SHP77 treated with DMSO at 0.1 percent for 48 hours (cell line): Measurements from ENCODE around the gene PRKAG2.

Experiments used
- DNase-seq: peaks from one replicate; lab custom pipeline; 2025; lab: John Stamatoyannopoulos, UW

PRKAG2 gene

DNA sequence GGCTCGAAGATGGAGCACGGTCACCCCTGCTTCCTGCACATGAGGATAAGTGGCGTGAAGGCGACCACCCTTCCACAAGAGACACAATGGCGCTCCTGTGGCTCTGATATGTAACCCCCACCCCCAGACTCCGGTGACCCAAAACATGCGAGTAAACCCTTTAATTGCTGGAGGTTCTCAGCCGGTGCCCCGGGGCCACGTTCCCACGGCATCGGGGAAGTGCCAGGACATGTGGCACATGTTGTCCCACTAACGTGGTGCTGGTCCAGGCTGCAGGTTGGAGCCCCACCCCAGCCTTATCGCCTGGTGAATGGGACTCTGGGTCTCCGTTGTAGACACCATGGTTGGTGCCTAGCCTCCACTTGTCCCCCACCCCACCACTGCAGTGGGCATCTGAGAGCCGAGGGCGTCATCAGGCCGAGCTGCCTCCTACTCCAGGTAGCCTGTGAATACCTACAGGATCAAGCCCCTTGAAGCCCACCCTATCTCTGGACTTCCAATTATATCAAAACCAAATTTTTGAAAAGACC is 132.8 kb downstream of the PRKAG2 start:
- DNase-seq = no peak

DNA sequence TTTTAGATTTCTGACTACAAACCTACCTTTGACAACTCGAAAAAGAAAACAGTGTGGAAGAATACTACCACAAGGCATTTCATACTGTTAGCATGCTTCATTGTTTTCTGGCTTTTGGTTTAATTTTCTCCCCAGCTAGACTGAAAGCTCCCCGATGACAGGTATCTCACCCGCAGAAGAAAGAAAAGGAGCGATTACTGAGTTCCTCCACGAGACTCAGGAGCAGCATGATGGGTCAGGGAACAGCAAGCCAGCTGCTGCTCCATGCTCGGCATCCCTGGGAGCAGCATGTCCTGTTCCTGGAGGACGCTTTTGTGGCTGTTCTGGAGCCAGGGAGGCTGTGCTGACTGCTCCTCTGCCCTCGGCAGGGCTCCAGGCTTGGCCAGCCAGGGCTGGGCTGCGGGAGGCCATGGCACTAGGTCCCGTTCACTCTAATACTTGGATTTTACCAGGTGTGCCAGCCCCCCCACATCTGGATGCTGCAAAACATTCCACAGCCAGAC is 133.4 kb downstream of the PRKAG2 start:
- no peak for DNase-seq

DNA sequence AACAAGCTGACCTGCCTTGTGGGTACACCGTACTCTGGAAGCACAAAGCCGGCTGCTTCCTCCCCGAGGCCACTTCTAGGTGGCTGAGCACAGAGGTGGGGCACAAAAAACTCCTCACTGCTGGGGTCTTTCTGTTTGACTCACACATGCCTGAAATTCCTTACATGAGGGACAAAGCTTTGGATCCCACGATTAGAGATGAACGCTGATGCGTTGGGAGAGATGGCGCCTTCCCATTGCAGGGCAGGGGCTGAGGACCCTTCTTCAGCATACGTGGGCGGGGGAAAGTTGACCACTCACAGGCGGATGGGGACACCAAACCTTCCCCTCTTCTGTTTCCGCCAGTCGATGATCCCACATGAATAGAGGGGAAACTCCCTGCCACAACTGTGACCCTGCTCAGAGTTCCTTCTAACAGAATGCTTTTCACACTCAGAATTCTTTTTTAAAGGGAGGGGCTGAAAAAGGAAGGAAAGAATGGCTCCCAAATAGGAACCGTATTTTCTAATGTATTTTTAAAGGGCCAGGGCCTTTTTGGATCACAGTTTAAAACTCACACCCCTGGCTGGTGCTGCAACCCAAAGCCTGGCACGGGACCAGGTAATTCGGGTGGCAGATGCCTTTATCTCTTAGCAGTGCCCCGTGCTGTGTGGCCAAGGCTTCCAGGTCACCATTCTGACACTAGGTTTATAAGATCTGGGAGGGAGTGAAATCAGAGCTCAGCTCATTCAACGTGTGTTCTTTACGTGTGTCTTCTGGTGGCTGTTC is 134.0 kb downstream of the PRKAG2 start:
- DNase-seq = no peak

DNA sequence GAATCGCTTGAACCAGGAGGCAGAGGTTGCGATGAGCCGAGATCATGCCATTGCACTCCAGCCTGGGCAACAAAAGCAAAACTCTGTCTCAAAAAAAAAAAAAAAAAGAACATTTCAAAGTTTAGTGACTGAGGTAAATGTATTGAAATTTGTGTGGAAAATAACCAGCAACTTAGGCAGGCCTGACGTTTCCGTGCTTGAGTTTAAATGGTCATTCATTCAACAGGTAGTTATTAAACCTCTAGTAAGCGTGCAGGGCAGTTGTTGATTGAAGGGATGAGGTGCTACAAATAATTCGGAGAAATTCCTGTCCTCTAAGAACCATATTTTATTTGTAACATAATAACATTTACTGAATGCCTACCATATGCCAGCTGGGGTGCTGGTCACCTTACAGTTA is 135.3 kb downstream of the PRKAG2 start:
- no peak for DNase-seq

DNA sequence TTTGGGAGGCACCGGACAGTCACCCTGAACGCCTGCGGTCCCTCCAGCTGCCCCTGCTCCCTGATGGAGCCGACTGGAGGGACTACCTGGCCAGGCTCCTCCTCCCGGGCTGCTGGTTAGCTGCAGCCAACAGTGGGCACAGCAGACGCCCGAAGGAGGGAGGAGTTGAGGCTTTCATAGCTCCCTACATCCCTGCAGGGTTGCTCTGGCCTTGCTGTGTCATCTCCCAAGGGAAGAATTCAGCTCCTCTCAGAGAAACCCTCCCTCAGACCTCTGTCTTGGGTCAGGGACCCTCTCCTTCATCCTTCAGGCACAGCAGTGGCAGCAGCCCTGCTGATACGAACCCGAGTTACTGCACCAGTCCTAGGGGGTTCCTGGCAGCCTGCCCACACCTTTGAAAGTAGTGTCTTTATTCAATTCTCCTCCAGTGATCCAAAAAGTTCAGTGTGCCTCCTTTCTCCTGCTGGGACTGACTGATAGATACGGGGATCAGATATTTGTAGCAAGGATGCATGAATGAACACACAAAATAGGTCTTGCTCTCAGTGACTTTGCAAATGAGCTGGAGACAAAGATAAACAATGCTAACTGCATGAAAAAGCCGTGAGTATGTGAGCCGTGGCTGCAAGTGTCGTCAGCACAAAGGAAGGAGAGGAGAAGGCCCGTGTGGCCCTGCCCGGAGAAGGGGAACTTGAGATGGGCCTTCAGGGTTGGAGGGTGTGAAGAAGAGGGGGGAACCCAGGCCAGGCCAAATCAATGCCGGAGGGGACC is 136.6 kb downstream of the PRKAG2 start:
- DNase-seq = no peak

DNA sequence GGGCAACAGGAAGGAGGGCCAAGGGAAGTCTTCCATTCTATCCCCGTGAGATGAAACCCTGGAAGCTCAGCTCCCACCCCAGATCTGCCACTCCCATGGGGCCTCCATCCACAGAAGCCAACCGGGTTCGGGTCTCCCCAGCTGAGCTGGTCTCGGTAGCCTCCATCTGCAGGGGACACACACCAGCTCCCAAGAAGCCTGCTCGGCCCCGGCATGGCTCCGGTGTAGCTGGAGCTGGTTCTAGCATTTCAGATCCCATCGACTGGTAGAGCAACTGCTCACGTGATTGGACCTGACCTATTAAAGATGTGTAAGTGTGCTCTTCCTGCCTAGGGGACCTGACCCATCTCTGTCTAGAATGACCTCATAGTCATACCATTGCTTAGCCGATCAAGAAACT is 138.0 kb downstream of the PRKAG2 start:
- no peak for DNase-seq

DNA sequence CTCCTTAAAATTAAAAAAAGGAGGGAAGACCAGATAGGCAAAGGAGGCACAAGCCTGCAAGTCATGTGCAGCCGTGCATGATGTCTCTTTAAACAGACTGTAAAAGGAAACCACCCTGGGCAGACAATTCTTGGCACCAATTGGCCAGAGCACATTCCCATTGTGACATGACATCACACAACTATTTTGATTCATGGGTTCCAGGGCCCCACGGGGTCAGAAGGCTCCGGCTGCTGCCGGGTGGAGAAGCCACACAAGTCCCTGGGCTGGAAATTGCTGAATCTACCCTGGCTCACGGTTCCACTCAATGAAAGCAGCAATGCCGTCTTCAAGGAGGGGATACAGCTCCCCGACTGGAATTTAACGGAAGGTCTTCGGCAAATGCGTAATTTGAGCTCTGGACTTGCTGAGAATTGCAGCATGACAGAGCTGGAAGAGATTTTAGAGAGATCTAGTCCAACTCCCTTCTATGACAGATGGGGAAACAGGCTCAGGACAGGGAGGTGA is 140.5 kb downstream of the PRKAG2 start:
- DNase-seq = peak; percentile 39

DNA sequence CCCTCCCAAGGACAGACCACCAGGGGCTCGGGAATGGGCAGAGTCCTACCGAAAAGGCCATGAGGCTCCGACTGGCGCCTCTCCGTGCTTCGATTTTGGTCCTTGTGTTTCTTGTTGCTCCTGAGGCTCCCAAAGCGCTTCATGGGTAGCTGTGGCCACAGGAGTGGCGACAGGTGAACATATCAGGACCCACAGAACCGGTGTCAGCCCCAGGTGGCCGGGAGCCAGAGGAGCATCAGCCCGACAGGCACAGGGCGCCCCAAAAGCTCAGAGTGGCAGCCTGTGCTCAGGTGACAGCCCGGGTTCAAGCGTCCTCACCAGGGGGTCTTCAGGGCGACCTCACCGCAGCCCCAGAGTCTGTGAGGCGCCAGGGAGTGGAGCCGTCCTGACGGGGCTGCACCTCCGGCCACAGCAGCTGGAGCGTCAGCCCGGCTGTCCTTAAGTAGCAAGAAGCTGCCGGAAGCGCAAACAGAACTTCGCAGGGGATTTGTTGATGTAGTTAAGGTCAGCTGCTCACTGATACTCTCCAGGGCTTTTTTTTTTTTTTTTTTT is 141.0 kb downstream of the PRKAG2 start:
- no peak for DNase-seq

DNA sequence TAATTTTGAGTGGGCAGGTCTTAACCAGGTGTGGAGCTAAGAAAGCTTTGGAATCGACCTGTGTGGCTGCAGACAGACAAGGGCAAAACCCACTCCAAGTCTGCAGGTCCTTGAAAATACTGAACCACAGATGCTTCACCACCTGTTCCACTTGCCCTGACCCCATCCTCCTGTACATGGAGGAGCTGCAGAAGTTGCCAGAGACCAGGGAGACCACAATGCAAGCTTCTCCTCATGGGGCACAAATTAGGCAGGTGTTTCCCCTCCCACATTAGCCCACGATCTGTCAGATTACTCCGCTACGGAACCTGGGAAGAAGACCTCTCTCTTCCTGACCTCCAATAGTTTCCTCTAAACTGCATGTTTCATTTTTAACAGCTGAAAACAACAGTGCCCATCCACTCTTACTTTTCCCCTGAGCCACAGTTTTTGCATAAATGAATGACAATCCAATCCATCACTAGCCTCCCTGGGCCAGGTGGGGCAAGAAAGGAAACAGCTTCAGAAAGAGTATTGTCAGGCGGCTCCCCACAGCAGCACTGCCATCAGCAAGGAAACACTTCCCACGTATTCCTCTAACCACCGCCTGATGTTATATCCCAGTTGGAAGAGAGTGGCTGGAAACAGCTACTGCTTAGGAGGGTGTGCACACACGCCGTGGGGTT is 141.6 kb downstream of the PRKAG2 start:
- DNase-seq = no peak

DNA sequence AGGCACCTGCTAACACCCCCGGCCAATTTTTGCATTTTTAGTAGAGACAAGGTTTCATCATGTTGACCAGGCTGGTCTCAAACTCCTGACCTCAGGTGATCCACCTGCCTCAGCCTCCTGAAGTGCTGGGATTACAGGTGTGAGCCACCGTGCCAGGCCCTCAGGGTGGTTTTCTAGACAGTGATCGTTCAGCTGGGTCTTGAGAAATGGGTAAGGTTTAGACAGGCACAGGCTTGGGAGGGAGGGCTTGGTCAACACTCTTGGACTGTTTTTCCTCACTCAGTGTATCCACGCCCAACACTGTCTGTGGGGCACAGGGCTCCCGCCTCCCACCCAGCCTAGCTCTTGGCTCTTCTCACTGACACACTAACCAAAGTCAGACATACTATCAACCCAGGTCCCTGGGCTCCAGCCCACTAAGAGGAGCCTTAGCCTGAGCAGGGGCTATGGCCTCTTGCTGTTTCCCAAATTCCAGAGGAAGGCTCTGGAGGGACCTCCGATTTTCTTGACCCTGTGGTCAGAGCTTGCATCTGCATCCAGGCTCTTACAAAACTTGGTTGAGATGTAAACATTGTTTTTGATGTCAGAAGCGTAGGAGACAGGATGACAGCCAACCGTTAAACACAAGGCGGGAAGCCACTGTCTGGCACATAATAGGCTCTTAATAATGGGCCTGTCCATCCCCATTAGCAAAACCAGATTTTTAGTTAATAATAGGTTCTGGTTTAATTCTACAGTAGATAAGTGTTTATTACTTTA is 143.9 kb downstream of the PRKAG2 start:
- DNase-seq = no peak

DNA sequence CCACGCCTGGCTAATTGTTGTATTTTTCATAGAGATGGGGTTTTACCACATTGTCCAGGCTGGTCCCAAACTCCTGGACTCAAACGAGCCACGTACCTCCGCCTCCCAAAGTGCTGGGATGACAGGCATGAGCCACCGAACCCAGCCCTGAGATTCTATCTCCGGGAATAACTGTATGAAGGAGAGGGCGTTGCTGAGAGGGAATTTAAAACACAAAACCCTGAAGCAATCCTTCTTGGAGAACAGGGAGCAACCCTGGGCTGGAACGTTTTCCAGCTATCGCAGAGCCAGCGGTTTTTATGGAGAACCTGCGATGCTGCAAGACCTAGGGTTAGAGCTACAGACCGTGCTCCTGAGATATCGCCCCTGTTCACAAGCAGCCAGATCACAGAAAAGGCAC is 144.6 kb downstream of the PRKAG2 start:
- DNase-seq = no peak

DNA sequence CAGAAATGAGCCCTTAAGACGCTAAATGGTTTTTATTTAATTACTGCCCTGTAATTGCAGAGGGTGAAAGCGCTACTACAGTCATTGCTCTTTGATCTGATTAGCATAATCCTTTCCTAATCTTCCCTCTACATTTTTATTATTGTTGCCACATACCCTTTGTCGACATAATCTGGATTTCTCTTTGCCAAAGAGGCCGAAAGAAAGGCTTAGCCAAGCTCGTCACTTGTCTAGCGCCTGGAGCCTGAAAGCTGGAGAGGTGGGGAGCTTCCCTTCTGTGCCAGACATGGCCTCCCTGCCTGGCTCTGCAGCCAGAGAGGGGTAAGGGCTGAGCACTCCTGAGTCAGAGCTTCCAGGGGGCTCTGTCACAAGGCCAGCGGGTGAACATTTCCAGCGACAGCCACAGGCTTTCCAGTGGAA is 145.9 kb downstream of the PRKAG2 start:
- DNase-seq = no peak

DNA sequence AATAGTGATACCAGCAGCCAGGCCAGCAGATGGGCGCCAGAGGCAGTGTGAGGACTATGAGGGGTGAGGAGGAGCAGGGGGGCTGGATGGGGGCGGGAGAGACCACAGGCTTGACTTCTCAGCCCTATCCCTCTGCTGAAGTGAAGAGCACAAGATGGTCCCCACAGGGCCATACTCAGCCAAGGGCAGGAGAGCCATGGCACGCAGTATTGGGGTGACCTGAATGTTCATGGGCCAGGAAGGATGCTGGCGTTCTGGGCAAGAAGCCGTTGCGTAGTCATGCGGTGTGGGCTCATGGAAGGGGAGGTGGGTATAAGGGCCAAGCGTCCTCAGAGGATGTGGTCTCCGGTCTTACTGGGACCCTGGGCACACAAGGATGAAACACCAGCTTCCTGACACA is 146.3 kb downstream of the PRKAG2 start:
- DNase-seq = no peak

DNA sequence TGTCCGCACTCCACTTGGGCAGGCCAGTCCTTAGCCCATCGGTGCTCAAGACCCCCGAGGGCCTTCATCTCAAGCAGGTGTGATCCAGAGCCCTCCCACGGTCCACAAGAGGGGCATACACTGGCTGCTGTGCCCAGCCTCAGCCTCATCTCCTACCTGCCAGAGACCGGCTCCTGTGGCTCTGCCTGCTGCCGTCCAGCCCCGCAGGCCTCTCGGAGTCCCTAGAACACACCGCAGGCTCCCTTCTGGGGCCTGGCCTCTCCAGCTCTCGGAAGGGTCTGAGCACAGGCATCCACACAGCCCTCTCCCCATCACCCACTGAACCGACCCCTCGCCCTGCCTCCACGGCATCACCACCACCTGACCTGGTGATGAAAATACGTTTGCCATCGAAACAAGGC is 147.4 kb downstream of the PRKAG2 start:
- DNase-seq = no peak

DNA sequence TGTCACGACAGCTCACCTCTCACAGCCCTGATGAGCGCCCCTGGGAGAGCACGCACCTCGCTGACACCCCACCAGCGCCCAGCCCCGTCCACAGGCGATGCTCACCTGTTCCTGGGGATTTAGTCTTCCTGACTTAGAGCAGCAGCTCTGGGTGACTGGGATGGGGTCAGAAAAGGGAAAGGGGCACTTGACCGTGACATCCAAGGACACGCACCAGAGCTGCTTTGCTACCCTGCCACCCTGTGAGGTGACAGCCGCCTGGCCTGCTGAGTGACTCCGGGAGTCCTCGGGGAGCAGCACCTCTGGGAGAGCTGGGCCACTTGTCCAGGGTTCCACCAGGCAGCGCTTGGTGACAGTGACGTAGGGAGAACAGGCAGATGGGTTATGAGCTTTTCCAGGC is 148.2 kb downstream of the PRKAG2 start:
- no peak for DNase-seq

DNA sequence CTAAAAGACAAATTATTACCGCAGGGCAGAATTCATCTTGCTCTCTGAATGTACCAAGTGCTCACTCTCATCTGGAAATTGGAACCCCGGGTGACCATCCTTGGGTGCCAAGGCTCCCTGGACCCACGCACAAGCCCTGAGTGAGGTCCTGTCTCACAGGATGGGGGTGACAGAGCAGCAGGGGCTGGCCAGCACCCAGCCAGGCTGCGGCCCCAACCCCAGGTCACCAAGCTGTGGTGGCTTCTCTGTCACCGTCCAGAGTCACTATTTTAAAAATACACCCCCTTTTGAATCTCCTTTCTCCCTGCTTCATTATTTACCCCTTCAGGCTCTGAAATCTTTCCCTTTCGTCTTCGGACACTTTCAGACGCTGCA is 148.6 kb downstream of the PRKAG2 start:
- no peak for DNase-seq

DNA sequence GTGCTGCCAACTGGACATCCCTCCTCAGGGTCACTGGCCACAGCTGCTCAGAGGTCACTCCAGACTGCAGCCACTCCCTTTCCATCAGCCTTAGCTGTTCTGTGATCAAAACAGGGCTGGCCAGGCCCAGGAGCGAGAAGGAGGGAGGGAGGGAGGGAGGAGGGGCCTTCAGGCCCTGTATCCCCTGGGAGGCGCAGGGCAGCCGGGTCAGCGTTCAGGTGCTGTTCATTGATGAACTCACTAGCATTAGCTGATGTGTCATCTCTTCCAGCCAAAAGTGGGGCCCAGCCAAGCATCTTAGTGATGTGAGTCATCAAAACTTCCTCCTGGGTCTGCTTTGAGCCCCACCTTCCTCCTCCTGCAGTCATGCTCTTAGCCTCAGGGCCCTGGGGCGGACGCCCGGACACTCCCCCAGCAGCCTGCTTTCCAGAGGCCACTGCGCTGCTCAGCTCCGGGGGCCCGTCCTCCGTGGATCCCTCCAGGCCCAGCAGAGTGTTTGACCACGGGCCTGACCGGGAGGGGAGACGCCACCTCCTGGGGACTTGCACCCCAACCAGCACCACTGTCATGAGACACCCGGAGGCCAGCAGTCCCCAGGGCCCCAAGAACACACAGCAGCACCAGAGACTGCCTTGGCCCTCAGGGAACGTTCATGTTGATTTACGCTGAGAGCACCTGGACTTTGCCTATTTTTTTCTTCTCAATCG is 149.2 kb downstream of the PRKAG2 start:
- DNase-seq = no peak

DNA sequence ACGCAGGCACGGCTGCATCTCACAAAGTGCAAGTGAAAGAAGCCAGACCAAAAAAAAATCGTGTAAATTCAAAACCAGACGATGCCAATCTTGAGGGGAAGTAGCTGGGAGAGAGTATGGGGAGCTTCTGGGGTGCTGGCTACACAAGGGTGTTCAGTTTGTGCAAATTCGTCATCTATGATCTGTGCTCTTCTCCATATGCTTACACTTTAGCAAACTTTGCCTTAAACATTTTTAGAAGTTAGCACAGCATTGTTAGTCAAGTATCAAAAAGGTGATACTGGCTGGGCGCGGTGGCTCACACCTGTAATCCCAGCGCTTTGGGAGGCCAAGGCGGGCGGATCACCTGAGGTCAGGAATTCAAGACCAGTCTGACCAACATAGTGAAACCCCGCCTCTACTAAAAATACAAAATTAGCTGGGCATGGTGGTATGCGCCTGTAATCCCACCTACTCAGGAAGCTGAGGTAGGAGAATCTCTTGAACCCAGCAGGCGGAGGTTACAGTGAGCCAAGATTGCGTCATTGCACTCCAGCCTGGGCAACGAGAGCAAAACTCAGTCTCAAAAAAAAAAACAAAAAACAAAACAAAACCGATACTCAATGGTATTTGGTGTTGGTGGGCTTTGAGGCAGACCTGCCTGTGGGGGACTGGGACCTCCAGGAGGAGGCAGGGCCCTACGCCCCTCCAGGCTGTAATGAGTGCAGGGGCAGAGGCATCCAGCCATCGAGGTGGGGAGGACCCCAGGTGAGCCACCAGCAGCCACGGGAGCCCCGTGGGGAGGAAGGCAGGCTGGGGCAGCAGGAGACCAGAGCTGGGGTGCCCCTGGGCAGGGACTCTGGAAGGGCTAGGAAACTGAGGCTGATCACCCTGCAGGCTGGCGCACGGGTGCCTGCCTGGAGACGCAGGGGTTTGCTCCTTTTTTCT is 150.0 kb downstream of the PRKAG2 start:
- no peak for DNase-seq

DNA sequence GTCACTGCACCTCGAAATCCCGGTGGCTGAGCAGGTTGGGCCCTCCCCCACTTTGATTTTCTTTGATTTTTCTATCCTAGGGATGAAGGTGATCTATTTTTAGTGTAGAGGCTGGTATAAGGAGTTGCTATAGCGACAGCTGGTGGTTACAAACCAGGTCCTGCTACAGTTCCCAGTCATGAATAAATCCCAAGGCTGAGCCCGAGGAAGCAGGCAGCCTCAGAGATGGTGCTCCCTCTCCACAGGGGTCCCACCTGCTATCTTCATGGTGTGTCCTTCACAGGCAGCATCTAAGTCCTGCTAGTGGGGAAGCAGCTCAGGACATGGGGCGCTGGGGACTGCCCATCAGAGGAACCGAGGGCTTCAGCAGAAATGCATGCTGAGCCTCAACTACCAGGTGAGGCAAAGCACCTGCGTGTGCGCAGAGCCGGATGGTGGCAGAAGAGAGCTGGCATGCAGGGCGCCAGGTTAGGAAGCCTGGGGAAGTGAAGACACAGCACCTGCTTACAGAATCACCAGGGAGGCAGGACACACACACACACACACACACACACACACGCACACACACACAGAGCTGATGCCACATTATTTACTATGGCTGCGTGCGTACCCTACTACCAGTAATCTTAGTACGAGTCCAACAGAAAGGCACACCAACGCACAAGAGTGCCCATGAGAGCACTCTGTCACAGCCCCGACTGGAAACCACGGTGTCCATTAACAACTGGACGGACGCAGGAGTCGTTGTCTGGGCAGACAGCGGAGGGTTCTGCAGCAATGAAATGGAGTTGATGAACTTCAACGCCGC is 150.9 kb downstream of the PRKAG2 start:
- DNase-seq = no peak
